GM12872 (cell line): ENCODE measurements around the gene ZNF212.

ENCODE experiments used
- CTCF ChIP-seq: IDR thresholded peaks from 3 replicates; pipeline ENCODE4 v1.5.1; 2011; ENCODE audit warnings: low read depth, mild to moderate bottlenecking, low read length, moderate library complexity; ENCODE audit not compliant: insufficient read depth

ZNF212 gene

GRCh38 chr7:149281508-149282330 is 42.3 kb downstream of the ZNF212 start:
- no peak for TF ChIP-seq CTCF

GRCh38 chr7:149282331-149282655 is 42.8 kb downstream of the ZNF212 start:
- no peak for TF ChIP-seq CTCF

GRCh38 chr7:149283321-149283720 is 43.9 kb downstream of the ZNF212 start:
- TF ChIP-seq CTCF: no peak

- no peak for TF ChIP-seq CTCF
These were observed 44.9 kb downstream of the ZNF212 start for GRCh38 chr7:149284343-149284742.

GRCh38 chr7:149284850-149285585 is 45.6 kb downstream of the ZNF212 start:
- TF ChIP-seq CTCF: no peak

GRCh38 chr7:149285603-149286002 is 46.2 kb downstream of the ZNF212 start:
- no peak for TF ChIP-seq CTCF

- TF ChIP-seq CTCF: no peak
These were observed 47.5 kb downstream of the ZNF212 start for GRCh38 chr7:149286811-149287400.
